HPDE6-E6E7 (cell line): ENCODE data around the gene TMEM209.
"Not testable (repeated sequence)": the region's sequence is repeated elsewhere in the genome, so short reads cannot be mapped to it uniquely, and the experiment has no call there.

Source experiments
- DNase-seq: peaks from one replicate; pipeline ENCODE4 v3.0.0; 2011; ENCODE audit warnings: missing footprints; ENCODE audit errors: extremely low spot score

The TMEM209 gene

GRCh38 chr7:130205084-130205947 lies at the start of gene TMEM209:
Gene TMEM209 (minus strand): TSS chr7:130205406. CDS start chr7:130205375, 31 bp downstream.
- DNase-seq = peak; percentile 88

- DNase-seq = no peak
Measured at GRCh38 chr7:130254555-130254954, 49.3 kb upstream of the TMEM209 start.

- DNase-seq = not testable (repeated sequence)
Measured at GRCh38 chr7:130249626-130250025, 44.4 kb upstream of the TMEM209 start.

GRCh38 chr7:130248842-130249241 lies 43.6 kb upstream of the TMEM209 start:
- DNase-seq = not testable (repeated sequence)

GRCh38 chr7:130246491-130246890 lies 41.3 kb upstream of the TMEM209 start:
- DNase-seq = not testable (repeated sequence)

GRCh38 chr7:130243486-130243885 lies 38.3 kb upstream of the TMEM209 start:
- not testable (repeated sequence) for DNase-seq

GRCh38 chr7:130242198-130243014 lies 37.2 kb upstream of the TMEM209 start:
- DNase-seq = peak; percentile 62

- DNase-seq = no peak
Measured at GRCh38 chr7:130240240-130240639, 35.0 kb upstream of the TMEM209 start.

GRCh38 chr7:130236361-130236760 lies 31.2 kb upstream of the TMEM209 start:
- DNase-seq = not testable (repeated sequence)

GRCh38 chr7:130234078-130234477 lies 28.9 kb upstream of the TMEM209 start:
- DNase-seq = no peak

- no peak for DNase-seq
Measured at GRCh38 chr7:130232209-130232608, 27.0 kb upstream of the TMEM209 start.

- DNase-seq = no peak
Measured at GRCh38 chr7:130231792-130232191, 26.6 kb upstream of the TMEM209 start.

GRCh38 chr7:130229981-130230380 lies 24.8 kb upstream of the TMEM209 start:
- not testable (repeated sequence) for DNase-seq

GRCh38 chr7:130228840-130229502 lies 23.8 kb upstream of the TMEM209 start:
- DNase-seq = no peak

GRCh38 chr7:130227883-130228575 lies 22.8 kb upstream of the TMEM209 start:
- DNase-seq = no peak

- no peak for DNase-seq
Measured at GRCh38 chr7:130226333-130226732, 21.1 kb upstream of the TMEM209 start.

- DNase-seq = not testable (repeated sequence)
Measured at GRCh38 chr7:130224923-130225322, 19.7 kb upstream of the TMEM209 start.

- no peak for DNase-seq
Measured at GRCh38 chr7:130224210-130224609, 19.0 kb upstream of the TMEM209 start.

GRCh38 chr7:130223646-130224045 lies 18.4 kb upstream of the TMEM209 start:
- DNase-seq = no peak

GRCh38 chr7:130221746-130222145 lies 16.5 kb upstream of the TMEM209 start:
- DNase-seq = no peak

- DNase-seq = no peak
Measured at GRCh38 chr7:130219871-130220270, 14.7 kb upstream of the TMEM209 start.
